NCI-H2227 treated with DMSO at 0.1 percent for 48 hours (cell line): ENCODE data around the gene SLC22A2.

Experiments
- DNase-seq: peaks from one replicate; lab custom pipeline; 2025; lab: John Stamatoyannopoulos, UW

The SLC22A2 gene

DNA sequence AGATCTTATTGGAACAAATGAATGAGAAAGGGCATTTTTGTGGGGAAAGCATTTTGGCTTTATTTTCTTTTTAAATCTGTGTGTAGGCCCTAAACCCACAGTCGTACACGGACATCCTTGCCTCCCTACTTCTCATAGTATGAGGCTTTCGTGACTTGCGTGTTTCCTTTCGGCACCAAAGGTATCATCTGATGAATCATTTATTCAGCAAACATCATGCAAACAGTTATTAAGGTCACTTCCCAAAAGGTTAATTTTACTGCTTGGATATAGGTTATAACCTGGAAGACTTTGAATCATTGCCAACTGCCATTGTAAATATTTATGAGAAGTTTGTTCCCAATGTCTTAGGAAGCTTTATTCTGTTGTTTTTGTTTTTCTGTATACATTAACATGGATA is 15.1 kb upstream of the SLC22A2 start:
- no peak for DNase-seq

DNA sequence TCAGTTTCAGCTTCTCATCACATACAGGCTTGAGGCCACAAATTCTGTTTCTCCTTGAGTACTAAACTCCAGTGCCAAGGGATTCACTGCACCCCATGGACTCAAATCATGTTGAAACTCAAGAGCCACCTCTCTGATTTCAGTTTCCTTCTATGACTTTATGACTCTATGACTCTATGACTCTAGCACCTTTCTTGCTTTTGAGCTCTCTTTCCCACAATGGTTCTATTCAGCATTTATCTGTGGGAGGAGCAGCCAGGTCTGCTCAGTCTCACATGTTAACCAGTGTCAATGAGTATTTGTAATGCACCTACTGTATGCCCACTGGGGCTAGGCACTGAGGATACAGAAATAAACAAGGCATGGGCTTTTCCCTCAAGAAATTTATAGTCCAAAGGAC is 14.6 kb upstream of the SLC22A2 start:
- no peak for DNase-seq

DNA sequence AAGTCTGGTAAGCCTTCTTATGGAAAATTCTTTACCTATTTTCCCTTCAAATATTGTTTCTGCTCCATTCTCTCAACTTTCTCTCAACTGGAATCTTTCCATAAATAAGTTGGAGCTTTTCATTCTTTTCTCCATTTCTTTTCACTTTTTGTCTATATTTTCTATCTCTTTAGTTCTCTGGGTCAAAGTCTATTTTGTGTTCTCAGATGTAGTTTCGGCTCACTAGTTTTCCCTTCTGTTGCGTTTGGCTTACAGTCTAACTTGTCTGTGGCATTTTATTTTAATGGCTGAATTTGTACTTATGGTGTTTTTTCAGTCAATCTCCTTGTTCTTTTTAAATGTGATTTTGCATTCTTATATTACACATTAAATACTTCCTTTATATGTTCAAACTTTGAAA is 14.1 kb upstream of the SLC22A2 start:
- DNase-seq, result no peak

DNA sequence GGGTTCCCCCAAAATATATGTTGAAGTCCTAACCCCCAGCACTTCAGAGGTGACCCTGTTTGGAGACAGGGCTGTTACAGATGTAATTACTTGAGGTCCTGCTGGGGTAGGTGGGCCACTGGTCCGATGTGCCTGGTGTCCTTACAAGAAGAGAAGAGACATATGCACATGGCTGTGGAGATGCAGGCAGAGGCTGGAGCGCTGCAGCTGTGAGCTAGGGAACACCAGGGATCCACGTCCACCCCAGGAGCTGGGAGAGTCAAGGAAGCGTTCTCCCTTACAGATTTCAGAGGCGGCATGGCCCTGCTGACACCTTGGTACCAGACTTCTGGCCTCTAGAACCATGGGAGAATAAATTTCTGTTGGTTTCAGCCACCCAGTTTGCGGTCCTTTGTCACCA is 11.7 kb upstream of the SLC22A2 start:
- no peak for DNase-seq

DNA sequence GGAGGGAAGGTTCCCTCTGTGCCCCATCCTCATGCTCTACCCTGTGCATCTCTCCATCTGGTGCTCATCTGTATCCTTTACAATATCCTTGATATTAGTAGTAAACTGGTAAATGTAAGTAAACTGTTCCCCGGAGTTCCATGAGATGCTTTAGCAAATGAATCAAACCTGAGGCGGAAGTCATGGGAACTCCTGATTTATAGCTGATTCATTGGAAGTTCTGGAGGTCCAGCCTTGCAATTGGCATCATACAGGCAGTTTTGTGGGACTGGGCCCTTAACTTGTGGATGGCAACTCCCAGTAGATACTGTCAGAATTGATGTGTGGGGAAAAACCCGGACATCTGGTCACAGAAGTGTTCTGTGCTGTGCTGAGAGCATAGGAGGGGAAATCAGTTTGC is 11.2 kb upstream of the SLC22A2 start:
- no peak for DNase-seq

DNA sequence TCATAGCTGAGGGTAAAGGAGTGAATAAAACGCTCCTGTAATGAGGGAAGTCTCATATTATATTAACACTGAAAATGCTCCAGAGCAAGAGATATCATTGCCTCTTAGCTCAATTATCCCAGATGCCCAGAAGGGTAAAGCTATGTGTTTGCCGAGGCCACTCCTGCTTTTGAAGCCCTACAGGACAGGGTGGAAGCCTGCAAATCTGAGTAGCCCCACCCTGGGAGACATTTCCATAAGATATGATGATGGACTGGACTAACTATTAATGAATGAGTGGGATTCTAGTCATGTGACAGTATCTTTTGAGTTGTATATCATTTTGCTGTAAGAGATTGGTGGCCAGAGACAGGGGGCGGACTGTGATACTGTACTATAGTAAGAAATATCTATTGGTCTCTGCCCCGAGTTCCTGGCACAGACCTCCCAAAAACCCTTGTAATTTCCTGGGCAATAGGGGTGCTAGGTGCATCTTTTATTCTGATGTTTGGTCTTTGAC is 10.5 kb upstream of the SLC22A2 start:
- no peak for DNase-seq

DNA sequence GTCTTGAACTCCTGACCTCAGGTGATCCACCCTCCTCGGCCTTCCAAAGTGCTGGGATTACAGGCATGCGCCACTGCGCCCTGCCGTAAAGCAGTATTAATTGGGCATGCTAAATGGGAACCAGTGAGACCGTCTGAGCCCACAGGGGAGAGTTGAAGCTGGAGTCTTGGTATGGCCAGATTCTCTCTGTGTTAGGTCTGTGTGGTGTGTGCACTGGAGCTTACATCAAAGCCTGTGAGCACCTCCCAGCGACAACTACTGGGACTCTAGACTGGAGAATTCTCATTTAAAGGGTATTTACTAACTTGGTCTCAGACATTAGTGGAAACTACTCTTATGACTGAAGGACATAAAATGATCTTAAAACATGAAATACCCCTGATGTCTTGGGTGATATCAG is 8.5 kb upstream of the SLC22A2 start:
- DNase-seq, result no peak

DNA sequence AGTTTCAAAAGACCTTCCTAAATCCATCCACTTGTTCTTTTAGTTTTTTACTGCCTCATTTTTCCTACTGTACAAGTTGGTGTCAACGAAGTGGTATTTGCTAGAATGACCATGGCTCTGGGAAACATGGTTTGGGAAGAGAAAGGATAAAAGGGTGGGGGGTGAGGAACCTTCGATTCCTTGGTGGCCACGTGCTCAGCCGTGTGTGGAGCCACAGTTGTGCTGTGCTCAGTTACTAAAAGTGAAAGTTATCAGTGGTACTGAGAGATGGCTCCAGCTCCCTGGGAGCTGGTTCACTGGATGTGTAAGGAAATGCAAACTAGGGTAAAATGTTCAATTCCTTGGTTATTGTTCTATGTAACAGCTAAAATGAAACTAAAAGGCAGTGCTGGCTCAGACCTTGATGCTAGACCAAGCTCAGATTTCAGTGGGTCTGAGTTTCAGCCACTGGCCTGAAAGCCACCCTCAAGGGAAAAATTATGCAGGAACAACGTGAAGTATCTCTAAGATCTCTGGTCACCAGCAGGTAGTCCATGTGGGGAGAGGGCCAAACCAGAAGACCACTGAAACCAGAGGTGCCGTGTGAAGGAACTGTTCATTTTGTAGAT is 7.4 kb upstream of the SLC22A2 start:
- DNase-seq, result no peak

DNA sequence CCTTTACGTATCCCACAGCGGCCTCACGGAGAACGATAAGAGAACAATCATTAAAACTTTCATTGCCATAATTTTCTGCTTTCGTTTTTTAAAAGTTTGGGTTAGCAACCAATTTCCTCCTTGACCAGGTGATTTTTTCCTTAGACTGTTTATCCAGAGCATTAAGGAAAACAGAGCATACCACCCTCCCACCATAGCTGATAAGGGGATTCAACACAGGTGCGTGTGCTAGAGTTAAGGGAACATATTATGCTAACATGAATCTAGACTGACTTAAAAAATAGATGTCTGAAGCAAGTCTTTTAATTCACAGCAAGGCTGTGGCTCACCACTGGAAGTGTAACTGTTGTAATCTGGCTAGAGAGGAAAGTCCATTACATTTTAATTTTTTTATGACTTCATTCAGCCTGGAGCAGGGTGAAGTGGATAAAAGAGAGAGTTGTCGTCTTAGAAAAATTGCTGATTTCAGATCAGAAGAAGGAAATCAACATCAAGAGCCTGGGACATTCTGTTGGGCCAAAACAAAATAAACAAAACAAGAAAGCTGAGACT is 5.5 kb upstream of the SLC22A2 start:
- DNase-seq, result no peak

DNA sequence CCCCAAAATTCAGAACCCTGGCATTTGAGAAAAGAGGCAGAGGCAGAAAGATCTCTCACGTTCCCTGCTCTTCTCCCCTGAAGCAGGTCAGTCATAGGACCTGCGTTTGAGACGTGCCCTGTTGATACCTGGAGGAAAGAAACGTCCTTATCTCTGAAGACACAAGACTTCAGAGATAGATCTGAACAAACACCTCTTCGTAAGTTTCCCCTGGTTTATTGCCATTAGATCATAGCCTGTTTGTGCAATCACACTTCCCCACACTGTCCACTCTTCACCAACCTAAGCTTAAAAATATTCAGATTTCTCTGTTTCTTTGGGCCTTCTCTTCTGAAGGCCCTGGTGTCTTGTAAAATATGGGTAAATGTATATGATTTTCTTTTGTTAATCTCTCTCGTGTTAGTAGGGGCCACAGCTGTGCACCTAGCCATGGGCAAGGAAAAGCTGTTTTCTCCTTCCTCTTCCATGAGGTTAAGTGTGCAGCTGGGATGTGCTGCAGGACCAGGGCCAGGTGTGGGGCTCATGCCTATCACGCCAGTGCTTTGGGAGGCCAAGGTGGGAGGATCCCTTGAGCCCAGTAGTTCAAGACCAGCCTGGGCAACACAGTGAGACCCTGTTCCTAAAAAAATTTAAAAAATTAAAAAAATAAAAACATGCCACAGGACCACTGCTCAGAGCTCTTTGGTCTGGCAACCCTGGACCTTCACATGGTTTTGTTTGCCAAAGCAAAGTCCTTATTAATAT is 4.7 kb upstream of the SLC22A2 start:
- DNase-seq, result no peak

DNA sequence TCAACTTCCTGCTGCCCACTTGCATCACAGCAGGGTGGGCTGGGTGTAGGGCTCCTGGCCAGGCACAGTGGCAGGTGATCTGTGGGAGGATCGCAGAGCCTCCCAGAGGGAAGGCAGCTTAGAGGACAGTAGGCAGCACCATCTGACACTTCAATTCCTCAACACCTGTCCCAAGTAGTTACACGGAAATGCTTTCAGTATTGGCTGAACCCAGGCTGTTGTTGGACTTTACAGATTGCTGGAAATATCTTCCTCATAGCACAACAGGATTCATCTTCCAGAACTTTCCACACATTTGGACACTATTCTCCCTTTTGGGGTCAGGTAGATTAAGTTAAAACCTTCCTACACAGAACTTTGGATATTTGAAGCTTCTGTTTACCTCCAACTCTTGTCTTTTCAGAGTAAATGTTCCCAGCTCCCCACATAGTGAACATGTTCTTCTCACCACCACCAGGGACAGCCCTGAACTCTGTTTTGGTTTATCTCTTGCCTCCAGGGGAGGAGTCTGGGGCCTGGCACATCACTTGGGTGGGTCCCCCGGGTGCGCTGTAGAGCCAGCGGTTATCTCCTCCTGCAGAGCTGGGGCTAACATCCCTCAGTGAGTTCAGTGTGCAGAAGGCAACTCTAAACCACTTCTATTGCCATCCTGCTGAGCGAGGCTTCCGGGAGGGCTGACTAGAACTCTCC is 3.5 kb upstream of the SLC22A2 start:
- DNase-seq, result no peak

DNA sequence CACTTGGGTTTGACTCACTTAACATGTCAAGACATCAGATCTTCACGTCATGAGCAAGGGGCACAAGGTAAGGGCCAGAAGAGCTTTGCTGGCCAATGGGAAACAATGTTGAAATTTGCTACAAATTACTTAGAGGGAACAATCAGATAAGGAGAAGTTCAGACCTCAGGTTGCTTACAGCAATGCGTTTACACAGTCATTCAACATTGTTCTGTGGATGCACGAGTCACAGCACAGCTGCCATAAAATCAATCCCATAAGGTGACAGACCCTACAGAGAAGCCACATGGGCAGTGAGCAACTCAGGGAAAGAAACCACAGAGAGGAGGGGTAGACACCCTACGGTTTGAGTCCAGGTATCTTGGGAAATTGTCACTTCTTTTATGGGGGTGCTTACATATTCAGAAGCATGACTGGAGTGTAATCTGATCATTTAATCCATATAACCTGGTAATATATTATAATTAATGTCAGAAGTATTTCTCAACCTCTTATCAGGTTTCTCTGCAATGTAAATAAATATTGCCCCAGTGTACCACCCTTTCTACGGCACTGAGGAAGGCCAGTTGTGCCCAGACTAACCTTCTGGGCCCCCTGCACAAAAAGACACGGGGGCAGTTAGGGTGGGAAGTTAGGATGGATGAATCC is 2.3 kb upstream of the SLC22A2 start:
- no peak for DNase-seq

DNA sequence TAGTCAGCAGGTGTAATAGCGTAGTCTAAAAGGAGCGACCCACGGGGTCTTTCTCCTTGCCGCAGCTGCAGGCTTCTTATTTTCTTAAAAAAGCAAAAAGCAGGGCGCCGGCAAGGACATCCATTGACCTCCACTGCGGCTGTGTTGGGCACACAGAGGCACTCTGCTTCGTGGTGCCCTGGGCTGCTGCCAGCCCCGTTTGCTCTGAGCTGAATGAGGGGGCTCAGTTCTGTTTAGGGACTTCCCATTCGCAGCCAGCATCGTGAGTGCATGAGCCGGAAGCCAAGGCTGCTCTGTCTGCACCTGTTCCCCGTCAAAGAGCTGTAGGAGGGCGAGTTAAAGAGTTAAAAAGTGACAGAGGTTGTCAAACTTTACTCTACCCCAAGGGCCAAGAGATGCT is 1.7 kb upstream of the SLC22A2 start:
- no peak for DNase-seq

DNA sequence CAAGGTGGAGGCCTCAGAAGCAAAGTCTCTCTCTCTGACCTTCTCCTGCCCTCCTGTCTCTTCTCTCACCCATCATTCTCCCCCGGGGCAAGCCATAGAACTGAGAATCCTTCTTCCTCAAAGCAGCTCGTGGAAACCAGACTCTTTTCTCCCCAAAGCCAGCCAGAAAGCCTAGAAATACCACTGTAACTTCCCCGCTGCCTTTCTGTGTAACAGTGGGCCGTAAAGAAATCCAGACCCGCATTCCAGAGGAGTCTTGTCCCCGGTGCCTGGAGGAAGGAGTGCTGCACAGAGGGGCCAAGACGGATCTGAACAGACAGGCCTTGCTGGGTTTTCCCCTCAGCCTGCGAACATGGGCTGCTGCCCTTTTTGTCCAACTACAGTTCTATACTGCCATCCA is 977 bp upstream of the SLC22A2 start:
- DNase-seq, result no peak

DNA sequence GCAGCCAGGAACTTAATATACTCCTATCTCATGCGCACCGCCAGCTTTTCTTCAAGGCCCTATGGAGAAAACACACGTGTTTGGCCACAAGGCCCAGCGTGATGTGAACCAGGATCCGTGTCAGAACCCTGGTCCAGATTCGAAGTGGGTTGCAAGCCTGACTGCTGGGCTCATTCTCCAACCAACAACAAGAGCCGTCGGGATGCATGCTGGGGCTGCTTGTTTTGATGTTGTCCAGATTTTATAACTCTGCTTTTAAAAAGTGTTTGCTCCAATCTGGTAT is 463 bp upstream of the SLC22A2 start:
- no peak for DNase-seq

DNA sequence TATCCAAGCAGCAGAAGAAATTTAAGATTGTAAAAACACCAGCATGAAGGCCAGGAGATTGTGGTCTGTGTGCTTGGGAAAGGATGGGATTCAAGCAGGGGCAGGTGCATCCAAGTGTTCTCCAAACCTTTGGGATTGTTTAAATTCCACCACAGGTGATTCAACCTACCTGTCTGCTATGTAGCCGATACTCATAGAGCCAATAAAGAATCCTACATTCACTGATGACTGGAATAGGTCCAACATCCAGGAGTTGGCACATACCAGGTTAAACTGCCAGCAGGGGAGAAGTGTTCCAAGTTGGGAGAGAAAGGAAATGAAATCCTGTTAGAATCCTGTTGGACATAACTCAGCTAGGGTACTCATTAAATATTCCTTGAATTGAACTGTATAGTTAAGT is 2.2 kb downstream of the SLC22A2 start:
- no peak for DNase-seq

DNA sequence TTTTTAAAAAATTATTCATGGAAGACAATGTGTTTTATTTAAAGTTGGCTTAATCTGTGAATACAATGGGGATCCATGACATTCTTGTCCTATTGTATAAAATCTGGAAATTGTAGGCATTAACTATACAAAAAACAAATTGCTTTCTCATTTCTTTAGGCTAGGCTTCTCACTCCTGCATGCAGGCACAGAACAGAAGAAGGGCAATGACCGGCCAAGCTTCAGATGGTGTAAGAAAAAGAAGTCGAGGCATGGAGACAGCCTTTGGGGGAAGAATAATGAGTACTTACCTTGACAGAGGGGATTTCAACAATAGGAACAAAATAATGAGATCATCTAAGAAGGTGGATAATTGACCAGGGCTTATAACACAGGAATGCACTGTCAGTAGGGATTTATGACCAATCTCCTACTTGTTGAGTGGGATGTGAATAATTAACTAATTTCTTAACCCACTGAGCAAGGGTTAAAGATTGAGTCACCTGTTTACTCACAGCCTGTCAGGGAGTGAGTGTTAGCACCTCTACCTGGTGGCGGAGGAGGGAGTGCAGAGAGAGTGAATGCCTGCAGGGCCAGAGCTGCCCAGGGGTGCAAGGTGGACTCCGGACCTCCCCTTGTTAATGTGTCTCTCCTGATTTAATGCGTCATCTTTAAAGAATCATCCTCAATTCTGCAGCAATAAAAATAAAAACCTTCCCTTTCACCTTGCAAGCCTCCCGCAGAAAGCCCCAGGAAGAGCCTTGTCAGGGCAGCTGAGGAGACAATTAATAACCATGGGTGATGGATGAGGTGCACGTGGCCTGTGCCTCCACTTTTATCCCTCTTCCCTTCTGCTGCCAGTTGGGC is 3.9 kb downstream of the SLC22A2 start:
- DNase-seq, result no peak

DNA sequence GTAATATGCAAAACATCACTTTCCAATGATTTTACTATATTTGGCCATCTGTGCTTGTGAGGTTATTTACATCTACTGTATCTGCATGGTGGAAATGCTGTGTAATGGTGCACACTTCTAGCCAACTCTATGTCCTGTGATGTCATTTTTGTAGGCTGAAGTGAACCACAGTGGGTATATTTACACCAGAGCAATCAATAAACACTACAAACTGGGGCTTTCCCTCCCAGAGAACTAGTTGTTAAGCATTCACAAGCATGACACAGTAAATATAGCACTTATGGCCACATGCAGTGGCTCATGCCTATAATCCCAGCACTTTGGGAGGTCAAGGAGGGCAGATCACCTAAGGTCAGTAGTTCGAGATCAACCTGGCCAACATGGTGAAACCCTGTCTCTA is 4.9 kb downstream of the SLC22A2 start:
- DNase-seq, result no peak

DNA sequence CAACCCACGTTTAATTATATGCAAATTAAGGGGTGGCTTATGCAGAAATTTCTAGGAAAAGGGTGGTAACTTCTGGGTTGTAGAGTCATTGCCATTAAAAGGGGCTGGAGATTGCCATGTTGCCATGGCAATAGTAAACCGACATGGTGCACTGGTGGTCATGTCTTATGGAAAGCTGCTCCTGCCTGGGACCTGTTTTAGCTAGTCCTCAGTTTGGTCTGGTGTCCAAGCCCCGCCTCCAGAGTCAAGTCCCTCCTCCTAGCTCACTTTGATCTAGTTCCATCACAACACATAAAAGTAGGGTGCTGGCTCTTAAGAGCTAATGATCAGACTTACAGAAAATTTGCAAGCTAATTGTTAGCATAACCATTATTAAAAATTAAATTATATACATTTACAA is 5.3 kb downstream of the SLC22A2 start:
- DNase-seq, result no peak

DNA sequence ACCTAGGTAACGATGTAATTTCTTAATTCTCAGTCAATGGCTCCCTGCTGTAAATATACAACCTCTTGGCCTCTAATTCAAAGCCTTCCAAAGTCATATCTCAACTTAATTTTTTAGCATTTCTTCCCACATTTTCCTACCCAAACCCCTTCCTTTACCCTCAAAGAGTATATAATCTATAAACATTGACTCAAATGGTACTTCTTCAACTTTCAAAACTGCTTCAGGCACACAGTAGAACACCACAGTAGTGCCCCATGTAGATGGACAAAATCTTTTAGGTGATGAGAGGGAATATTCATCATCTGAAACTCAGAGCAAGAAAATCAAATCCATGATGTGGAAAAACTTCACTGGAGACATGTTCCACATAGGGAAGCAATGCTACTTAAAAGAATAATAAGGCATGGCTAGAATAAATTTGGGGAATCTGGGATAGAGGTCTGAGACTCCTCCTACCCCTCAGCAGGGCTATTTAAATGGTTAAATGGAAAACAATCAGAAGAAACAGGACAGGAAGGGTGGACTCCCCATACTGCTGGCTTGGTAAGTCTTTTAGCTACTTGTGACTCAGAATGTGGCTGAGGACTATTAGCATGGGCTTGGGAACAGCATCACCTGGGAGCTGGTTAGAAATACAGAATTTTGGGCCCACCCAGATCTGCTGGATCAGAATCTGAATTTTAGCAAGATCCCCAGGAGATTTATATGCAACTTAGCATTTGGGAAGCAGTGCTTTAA is 6.4 kb downstream of the SLC22A2 start:
- no peak for DNase-seq

DNA sequence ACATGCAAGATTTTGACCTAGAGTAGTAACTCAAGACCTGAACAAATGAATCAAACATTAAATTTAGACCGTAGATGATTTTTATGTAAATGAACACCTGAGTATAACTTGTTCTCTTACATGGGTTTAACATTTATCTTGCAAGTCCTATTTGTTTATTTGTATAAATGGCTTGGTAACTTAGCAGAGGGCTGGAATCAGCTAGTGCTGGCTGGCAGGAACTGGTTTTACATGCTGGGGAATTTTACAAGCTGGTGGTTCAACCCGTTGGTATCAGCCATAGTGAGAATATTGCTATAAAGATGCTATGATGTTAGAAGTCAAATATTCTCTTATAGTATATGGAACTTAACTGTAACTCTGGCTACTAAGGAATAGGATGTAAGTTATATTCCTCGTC is 8.9 kb downstream of the SLC22A2 start:
- DNase-seq, result no peak
